Esophagus muscularis mucosa (tissue), 4 donors: ENCODE data around the gene POLR2B. TPM values are rescaled to one million over a fixed set of nuclear protein-coding genes. Genes with fewer than 3 reads are reported as not detected.

ENCODE experiments used
- DNase-seq: peaks from one replicate; pipeline ENCODE4 v3.0.0-alpha.2; 2017; ENCODE audit errors: extremely low spot score
- H3K27ac ChIP-seq, 4 donors: fragments of 200-600 bp; sonication (generic); replicated peaks in 1 of 4; 1 replicate in 3 of 4; 2 replicates in 1 of 4; pipeline ENCODE4 v1.5.1; 2016 to 2019; ENCODE audit warnings: mild to moderate bottlenecking in 1 of 4
- H3K27me3 ChIP-seq, 4 donors: fragments of 200-600 bp; sonication (generic); one replicate each; pipeline versions ENCODE4 v1.5.1 to v1.6.0; 2016 to 2019
- H3K36me3 ChIP-seq, 4 donors: fragments of 200-600 bp; sonication (generic); one replicate each; pipeline ENCODE4 v1.5.1; 2016 to 2019
- H3K4me1 ChIP-seq, 4 donors: fragments of 200-600 bp; sonication (generic); one replicate each; pipeline ENCODE4 v1.5.1; 2016 to 2019
- H3K4me3 ChIP-seq, 4 donors: fragments of 200-600 bp; sonication (generic); 1 replicate in 2 of 4; 2 replicates in 2 of 4; pipeline ENCODE4 v1.5.1; 2016 to 2019; ENCODE audit warnings: mild to moderate bottlenecking in 4 of 4, moderate library complexity in 1 of 4
- H3K9me3 ChIP-seq, 4 donors: fragments of 200-600 bp; sonication (generic); 1 replicate in 3 of 4; 2 replicates in 1 of 4; pipeline ENCODE4 v1.5.1; 2016 to 2019
- EP300 ChIP-seq: sonication (generic); formaldehyde crosslinking; IDR thresholded peaks from one replicate; pipeline ENCODE4 v1.6.1; 2017; ENCODE audit warnings: antibody characterized with exemption
- POLR2A ChIP-seq: fragments of 450-650 bp; IDR thresholded peaks from one replicate; pipeline ENCODE4 v1.6.1; 2017; ENCODE audit warnings: antibody characterized with exemption, moderate library complexity, mild to moderate bottlenecking, low read depth
- POLR2AphosphoS5 ChIP-seq, 2 donors: sonication (generic); formaldehyde crosslinking; IDR thresholded peaks; one replicate each; pipeline ENCODE4 v1.6.1; 2017; ENCODE audit warnings: antibody characterized with exemption in 2 of 2
- WGBS: methylation state at CpG from one replicate; pipeline ENCODE4 v1.1.5; 2018; 5-methylcytosine and 5-hydroxymethylcytosine counted together
- intact Hi-C: fragments of 100-400 bp; cut with DNase I; formaldehyde crosslinking; loops from one replicate; pipeline ENCODE4 v1.15.1; 2023
- small RNA-seq, 3 donors: library from RNA; depleted of rRNA; stranded (forward); fragments of <200 nt; gene quantifications; one replicate each; pipeline ENCODE3, GENCODE V24; 2016
- total RNA-seq, 4 donors: library from RNA; depleted of rRNA; stranded (reverse); fragments of >200 nt; gene quantifications; one replicate each; pipeline versions ENCODE4 v1.1.0 to v1.2.1, GENCODE V29; 2016
- TF ChIP-seq, protein P1 (sequence below), 3 experiments: fragments of 200-600 bp in 2 of 3; fragments of 450-650 bp in 1 of 3; sonication (generic) in 2 of 3; IDR thresholded peaks; one replicate each; pipeline ENCODE4 v1.5.1; 2017 to 2019; ENCODE audit warnings: antibody characterized with exemption in 3 of 3, mild to moderate bottlenecking in 2 of 3, moderate library complexity in 1 of 3

Gene POLR2B
- total RNA-seq, 4 donors from 2014 or later: 58.3 to 95.7 (median 74.0) TPM

DNA sequence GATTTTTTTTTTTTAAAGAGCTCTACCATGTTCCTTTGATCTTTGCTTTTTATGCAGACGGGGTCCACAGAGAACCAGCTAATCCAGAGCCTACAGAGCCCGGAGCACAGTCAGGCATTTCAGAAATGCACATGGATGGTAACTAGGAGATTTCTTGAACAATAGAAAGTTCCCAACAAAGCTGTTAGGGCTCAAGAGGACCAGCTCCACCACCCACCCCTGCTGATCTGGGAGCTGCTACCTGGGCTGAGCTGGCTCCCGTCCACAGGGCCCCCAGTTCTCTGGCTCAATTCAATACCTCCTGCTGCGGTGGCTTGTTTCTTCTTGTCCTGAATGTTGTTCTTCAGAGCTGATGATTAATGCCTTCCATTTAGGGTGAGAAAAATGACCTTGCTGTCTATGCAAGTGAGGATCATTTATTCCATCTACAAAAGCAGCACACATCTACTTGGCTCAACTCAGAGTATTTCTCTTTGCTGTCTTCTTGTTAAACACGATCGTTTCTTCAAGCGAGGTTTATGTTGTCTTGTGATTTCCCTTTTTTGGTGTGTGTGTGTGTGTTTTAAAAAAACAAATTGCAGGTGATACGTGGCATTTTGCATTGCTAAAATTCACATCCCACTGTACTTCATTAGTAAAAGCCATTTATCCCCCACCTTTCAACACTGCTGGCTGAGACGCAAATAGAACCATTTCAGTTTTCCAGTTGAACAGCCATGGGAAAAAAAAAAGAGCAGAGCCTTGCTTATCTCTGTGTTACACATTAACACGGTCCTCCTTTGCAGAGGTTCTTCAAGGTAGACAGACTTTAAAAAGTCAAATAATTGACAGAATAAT is 100.2 kb downstream of the POLR2B start:
- no peak for TF ChIP-seq POLR2AphosphoS5 (IDR thresholded peaks at IDR 0.05)
- TF ChIP-seq, protein P1, sequence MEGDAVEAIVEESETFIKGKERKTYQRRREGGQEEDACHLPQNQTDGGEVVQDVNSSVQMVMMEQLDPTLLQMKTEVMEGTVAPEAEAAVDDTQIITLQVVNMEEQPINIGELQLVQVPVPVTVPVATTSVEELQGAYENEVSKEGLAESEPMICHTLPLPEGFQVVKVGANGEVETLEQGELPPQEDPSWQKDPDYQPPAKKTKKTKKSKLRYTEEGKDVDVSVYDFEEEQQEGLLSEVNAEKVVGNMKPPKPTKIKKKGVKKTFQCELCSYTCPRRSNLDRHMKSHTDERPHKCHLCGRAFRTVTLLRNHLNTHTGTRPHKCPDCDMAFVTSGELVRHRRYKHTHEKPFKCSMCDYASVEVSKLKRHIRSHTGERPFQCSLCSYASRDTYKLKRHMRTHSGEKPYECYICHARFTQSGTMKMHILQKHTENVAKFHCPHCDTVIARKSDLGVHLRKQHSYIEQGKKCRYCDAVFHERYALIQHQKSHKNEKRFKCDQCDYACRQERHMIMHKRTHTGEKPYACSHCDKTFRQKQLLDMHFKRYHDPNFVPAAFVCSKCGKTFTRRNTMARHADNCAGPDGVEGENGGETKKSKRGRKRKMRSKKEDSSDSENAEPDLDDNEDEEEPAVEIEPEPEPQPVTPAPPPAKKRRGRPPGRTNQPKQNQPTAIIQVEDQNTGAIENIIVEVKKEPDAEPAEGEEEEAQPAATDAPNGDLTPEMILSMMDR (IDR thresholded peaks at IDR 0.05): no peak
- TF ChIP-seq POLR2A: no peak
- no peak for TF ChIP-seq EP300
- peaks cover 78 to 89% (median 83%) of the 10 kb centered on the region in 4 donors for H3K4me1 ChIP-seq
- H3K4me3 ChIP-seq: peak overlapping the region in 1 of 4 donors; percentile 8
- 28% methylated on average over 10 of the region's 10 CpGs for WGBS
- no peaks in the 10 kb centered on the region for H3K9me3 ChIP-seq
- H3K36me3 ChIP-seq: no peaks in the 10 kb centered on the region
- peak overlapping the region; percentile 64 to 82 (median 77) for H3K27ac ChIP-seq
- intact Hi-C loops: no loop called here
- no peak for DNase-seq
- H3K27me3 ChIP-seq: no peaks in the 10 kb centered on the region

Small RNA genes lying within 50 kb of the gene (small RNA-seq; reads per million reads assigned to genes)
- 0 reads per million in 3 donors for gene RNU6-998P

Other genes starting within 250 kb of the POLR2B start
- gene SPINK2, start 157.2 kb upstream of the POLR2B start, total RNA-seq: not detected
- 10 to 100 TPM; 24.0 to 37.6 (median 30.1) TPM for gene REST, start 71.0 kb upstream of the POLR2B start, total RNA-seq
- 10 to 100 TPM; 17.4 to 29.7 (median 23.3) TPM for gene NOA1, start 1.3 kb upstream of the POLR2B start, total RNA-seq
- gene IGFBP7, start 131.5 kb downstream of the POLR2B start, total RNA-seq: 1,000 to 10,000 TPM in 1 of 4 donors, 100 to 1,000 TPM in 3; 712 to 1,070 (median 762) TPM